ENCODE data around the gene ADIPOR2. TPM values are rescaled to one million over a fixed set of nuclear protein-coding genes. Genes with fewer than 3 reads are reported as not detected.

ADIPOR2 gene
- total and polyA plus RNA-seq, 10 of the 15 experiments (the other 5 are each of a cell fraction or from before 2014, with no cell fraction given), result 8.6 to 65.0 (median 38.0) TPM

DNA sequence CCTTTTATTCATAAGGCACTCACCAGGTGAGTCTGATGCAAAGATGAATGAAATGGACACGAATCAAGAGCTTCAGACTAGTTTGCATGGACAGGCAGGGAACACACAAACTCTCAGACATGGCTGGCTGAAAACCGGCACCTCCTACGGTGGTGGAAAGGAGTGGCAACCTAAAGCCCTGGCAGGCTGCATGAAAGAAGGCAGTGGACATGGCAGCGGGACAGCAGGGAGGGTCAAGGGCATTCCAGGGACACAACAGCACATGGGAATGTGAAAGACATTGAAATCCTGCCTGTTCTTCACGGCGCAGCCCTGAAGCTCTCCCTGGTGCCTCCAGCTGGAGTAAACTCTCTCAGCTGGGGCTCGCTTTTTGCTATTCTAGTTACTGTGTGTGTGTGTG lies 112.9 kb downstream of the ADIPOR2 start:
- Histone ChIP-seq H3K9me3 (replicated peaks; ENCODE audit: control insufficient read depth, insufficient read depth, low read length) (no peaks in the 10 kb centered on the region), H3K4me1 (ENCODE audit: control insufficient read depth, insufficient read depth, low read length) (no peaks in the 10 kb centered on the region; the same call in 1 of the 2 replicates), H3K9ac (ENCODE audit: control insufficient read depth, insufficient read depth, low read length) (no peak overlapping the region), H3K4me2 (ENCODE audit: control insufficient read depth, insufficient read depth) (no peak overlapping the region), H3K36me3 (ENCODE audit: control insufficient read depth in 2 of 2, insufficient read depth in 2 of 2, low read length in 1 of 2) (no peaks in the 10 kb centered on the region; a peak in 1 of 4 replicates), H4K20me1 (ENCODE audit: control insufficient read depth, insufficient read depth) (no peaks in the 10 kb centered on the region), H3K27ac (ENCODE audit: control insufficient read depth, insufficient read depth) (no peak overlapping the region), H3K27me3 (replicated peaks in 1 of 2; ENCODE audit: control insufficient read depth in 2 of 2, insufficient read depth in 2 of 2, low read length in 1 of 2) (no peaks in the 10 kb centered on the region), H3K79me2 (ENCODE audit: control insufficient read depth, insufficient read depth, low read length) (no peaks in the 10 kb centered on the region), H2AFZ (ENCODE audit: control insufficient read depth, low read depth, low read length) (peak overlapping the region; percentile 96), H3K4me3 (no peak overlapping the region)
- BruUV-seq (replicated peaks), result no TSS peak
- WGBS (ENCODE audit: insufficient coverage, insufficient replicate concordance, low lambda C conversion rate, missing lambda C conversion rate), result 68% methylated on average over 7 of the region's 7 CpGs
- intact Hi-C loops (cut with micrococcal nuclease; ENCODE audit: unreplicated experiment) (no loop called here), in situ Hi-C loops (cut with MboI) (no loop called here)
- FAIRE-seq, result no peak
- no peak for TF ChIP-seq NFYA (IDR thresholded peaks at IDR 0.05; ENCODE audit: borderline replicate concordance, low read depth, low read length)
- no peak for TF ChIP-seq RELA (IDR thresholded peaks at IDR 0.05; ENCODE audit: borderline replicate concordance, partially characterized antibody)
- TF ChIP-seq TBL1XR1 (IDR thresholded peaks at IDR 0.05; ENCODE audit: low read depth, low read length), result no peak
- no peak for TF ChIP-seq PBX3 (IDR thresholded peaks at IDR 0.05; ENCODE audit: insufficient replicate concordance, low read depth, low read length)
- no peak for TF ChIP-seq FOXK2 (IDR thresholded peaks at IDR 0.05)
- TF ChIP-seq TCF3 (IDR thresholded peaks at IDR 0.05; ENCODE audit: borderline replicate concordance, insufficient read depth, low read depth, low read length), result no peak
- TF ChIP-seq, protein P1, sequence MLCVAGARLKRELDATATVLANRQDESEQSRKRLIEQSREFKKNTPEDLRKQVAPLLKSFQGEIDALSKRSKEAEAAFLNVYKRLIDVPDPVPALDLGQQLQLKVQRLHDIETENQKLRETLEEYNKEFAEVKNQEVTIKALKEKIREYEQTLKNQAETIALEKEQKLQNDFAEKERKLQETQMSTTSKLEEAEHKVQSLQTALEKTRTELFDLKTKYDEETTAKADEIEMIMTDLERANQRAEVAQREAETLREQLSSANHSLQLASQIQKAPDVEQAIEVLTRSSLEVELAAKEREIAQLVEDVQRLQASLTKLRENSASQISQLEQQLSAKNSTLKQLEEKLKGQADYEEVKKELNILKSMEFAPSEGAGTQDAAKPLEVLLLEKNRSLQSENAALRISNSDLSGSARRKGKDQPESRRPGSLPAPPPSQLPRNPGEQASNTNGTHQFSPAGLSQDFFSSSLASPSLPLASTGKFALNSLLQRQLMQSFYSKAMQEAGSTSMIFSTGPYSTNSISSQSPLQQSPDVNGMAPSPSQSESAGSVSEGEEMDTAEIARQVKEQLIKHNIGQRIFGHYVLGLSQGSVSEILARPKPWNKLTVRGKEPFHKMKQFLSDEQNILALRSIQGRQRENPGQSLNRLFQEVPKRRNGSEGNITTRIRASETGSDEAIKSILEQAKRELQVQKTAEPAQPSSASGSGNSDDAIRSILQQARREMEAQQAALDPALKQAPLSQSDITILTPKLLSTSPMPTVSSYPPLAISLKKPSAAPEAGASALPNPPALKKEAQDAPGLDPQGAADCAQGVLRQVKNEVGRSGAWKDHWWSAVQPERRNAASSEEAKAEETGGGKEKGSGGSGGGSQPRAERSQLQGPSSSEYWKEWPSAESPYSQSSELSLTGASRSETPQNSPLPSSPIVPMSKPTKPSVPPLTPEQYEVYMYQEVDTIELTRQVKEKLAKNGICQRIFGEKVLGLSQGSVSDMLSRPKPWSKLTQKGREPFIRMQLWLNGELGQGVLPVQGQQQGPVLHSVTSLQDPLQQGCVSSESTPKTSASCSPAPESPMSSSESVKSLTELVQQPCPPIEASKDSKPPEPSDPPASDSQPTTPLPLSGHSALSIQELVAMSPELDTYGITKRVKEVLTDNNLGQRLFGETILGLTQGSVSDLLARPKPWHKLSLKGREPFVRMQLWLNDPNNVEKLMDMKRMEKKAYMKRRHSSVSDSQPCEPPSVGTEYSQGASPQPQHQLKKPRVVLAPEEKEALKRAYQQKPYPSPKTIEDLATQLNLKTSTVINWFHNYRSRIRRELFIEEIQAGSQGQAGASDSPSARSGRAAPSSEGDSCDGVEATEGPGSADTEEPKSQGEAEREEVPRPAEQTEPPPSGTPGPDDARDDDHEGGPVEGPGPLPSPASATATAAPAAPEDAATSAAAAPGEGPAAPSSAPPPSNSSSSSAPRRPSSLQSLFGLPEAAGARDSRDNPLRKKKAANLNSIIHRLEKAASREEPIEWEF (IDR thresholded peaks at IDR 0.05; ENCODE audit: insufficient replicate concordance, low read depth, low read length), result no peak
- TF ChIP-seq KLF5 (IDR thresholded peaks at IDR 0.05; ENCODE audit: partially characterized antibody), result no peak
- TF ChIP-seq ZBED1 (IDR thresholded peaks at IDR 0.05; ENCODE audit: borderline replicate concordance), result no peak
- no peak for TF ChIP-seq POLR2A (IDR thresholded peaks at IDR 0.05; ENCODE audit: low read depth, low read length)
- TF ChIP-seq SPI1 (IDR thresholded peaks at IDR 0.05; ENCODE audit: borderline replicate concordance, insufficient read depth, low read depth, low read length), result no peak
- TF ChIP-seq SRF (IDR thresholded peaks at IDR 0.05; ENCODE audit: low read depth in 2 of 2, low read length in 2 of 2), result no peak
- SMC1A ChIA-PET (ENCODE audit: uncharacterized antibody, unreplicated experiment), result interaction anchor here (0.7 to 1.6 kb wide), 2 partner anchors 134 to 136 kb away, joined by 3 to 4 read pairs; no protein-coding TSS in a partner anchor
- CTCF ChIA-PET, result interaction anchor here (0.7 to 1.7 kb wide), 2 partner anchors 137 to 169 kb away, joined by 3 to 9 read pairs; no protein-coding TSS in a partner anchor
- POLR2A ChIA-PET, result no interaction called here
- RAD21 ChIA-PET (ENCODE audit: unreplicated experiment), result no interaction called here
- ATAC-seq, result no peak
- DNase-seq (ENCODE audit: low read depth, low spot score), result no peak

All from GM12878 (cell line).